HG03520 (cell line): ENCODE data around the gene TAF13.
"Not testable (repeated sequence)": the region's sequence is repeated elsewhere in the genome, so short reads cannot be mapped to it uniquely, and the experiment has no call there.

Experiments
- ATAC-seq: cut with Tn5 transposase; IDR thresholded peaks from one replicate; pipeline ENCODE4 v1.9.1; 2021; ENCODE audit warnings: mild to moderate bottlenecking, moderate library complexity; ENCODE audit not compliant: unreplicated experiment

TAF13 gene

GRCh38 chr1:109091839-109092193 lies 16.0 kb upstream of the TAF13 start:
- ATAC-seq = no peak

GRCh38 chr1:109091078-109091838 lies 15.5 kb upstream of the TAF13 start:
- ATAC-seq = peak; percentile 44

GRCh38 chr1:109090196-109091077 lies 14.6 kb upstream of the TAF13 start, which contains the start of gene TMEM167B:
TMEM167B (plus strand) TSS chr1:109090764; CDS start chr1:109090873, 109 bp downstream.
- ATAC-seq = peak; percentile 83

GRCh38 chr1:109089242-109090015 lies 13.6 kb upstream of the TAF13 start:
- ATAC-seq = no peak

GRCh38 chr1:109084563-109085517 lies 9.0 kb upstream of the TAF13 start:
- no peak for ATAC-seq

GRCh38 chr1:109083923-109084322 lies 8.1 kb upstream of the TAF13 start:
- ATAC-seq = no peak

GRCh38 chr1:109083501-109083900 lies 7.7 kb upstream of the TAF13 start:
- no peak for ATAC-seq

GRCh38 chr1:109080441-109081082 lies 4.8 kb upstream of the TAF13 start:
- ATAC-seq = no peak

GRCh38 chr1:109079240-109079622 lies 3.4 kb upstream of the TAF13 start:
- no peak for ATAC-seq

- no peak for ATAC-seq
These were observed 2.5 kb upstream of the TAF13 start for GRCh38 chr1:109078317-109078716.

GRCh38 chr1:109069294-109069693 lies 6.5 kb downstream of the TAF13 start:
- no peak for ATAC-seq

- ATAC-seq = no peak
These were observed 7.9 kb downstream of the TAF13 start for GRCh38 chr1:109067883-109068282.

GRCh38 chr1:109065137-109065536 lies 10.7 kb downstream of the TAF13 start:
- no peak for ATAC-seq

- ATAC-seq = no peak
These were observed 14.6 kb downstream of the TAF13 start for GRCh38 chr1:109061183-109061582.

GRCh38 chr1:109060707-109061106 lies 15.1 kb downstream of the TAF13 start:
- ATAC-seq = no peak

GRCh38 chr1:109059026-109059425 lies 16.8 kb downstream of the TAF13 start:
- no peak for ATAC-seq

- no peak for ATAC-seq
These were observed 19.7 kb downstream of the TAF13 start for GRCh38 chr1:109056064-109056463.

- not testable (repeated sequence) for ATAC-seq
These were observed 23.7 kb downstream of the TAF13 start for GRCh38 chr1:109052145-109052544.

- ATAC-seq = no peak
These were observed 25.4 kb downstream of the TAF13 start for GRCh38 chr1:109050228-109050995.
